HCT116 (cell line): Measurements from ENCODE around the gene FXYD6. TPM values are rescaled to one million over a fixed set of nuclear protein-coding genes. Genes with fewer than 3 reads are reported as not detected.

Source experiments
- ATAC-seq: fragments of 200-7000 bp; cut with Tn5 transposase; 2 replicates; pipeline ENCODE4 v1.9.1; 2020; ENCODE audit warnings: mild to moderate bottlenecking, moderate library complexity
- BruUV-seq: library from RNA; stranded (reverse); fragments of 400-500 nt; replicated peaks from 2 replicates; lab custom pipeline; 2021; lab: Mats Ljungman, UMichigan
- CTCF ChIA-PET: fragments of 300-600 bp; sonication (Branson Sonifier 250); formaldehyde crosslinking; loops from one replicate; lab custom pipeline; 2021; ENCODE audit warnings: antibody characterized with exemption; lab: Charles Lee
- POLR2A ChIA-PET: fragments of 300-600, 350-600 bp; sonication (Branson Sonifier 250); formaldehyde crosslinking; loops from one replicate; lab custom pipeline; 2021; ENCODE audit warnings: antibody characterized with exemption; lab: Charles Lee
- RAD21 ChIA-PET, 2 experiments: fragments of 300-600 bp; sonication (Branson Sonifier 250); formaldehyde crosslinking; loops; one replicate each; lab custom pipeline; 2023; ENCODE audit warnings: low total read pairs in 2 of 2; ENCODE audit not compliant: uncharacterized antibody in 2 of 2, unreplicated experiment in 2 of 2, low non-redundant PET in 1 of 2; lab: Charles Lee
- DNase-seq: peaks from one replicate; pipeline ENCODE4 v3.0.0-alpha.2; 2010; ENCODE audit warnings: low read depth, low spot score
- H2AFZ ChIP-seq: fragments of 200-600 bp; shearing (Covaris generic), sonication (generic); 2 replicates; pipeline ENCODE4 v1.6.1; 2017; ENCODE audit warnings: low read depth, mixed run types, mixed read lengths, antibody characterized with exemption, low read length; ENCODE audit not compliant: poor library complexity, severe bottlenecking
- H3K27ac ChIP-seq: 2 replicates; pipeline ENCODE4 v1.5.1; 2012; ENCODE audit warnings: low read depth, low read length
- H3K27me3 ChIP-seq: fragments of 200-600 bp; sonication (generic); 2 replicates; pipeline ENCODE4 v1.6.1; 2016; ENCODE audit warnings: mixed run types, low read length, mixed read lengths; ENCODE audit not compliant: insufficient read depth
- H3K36me3 ChIP-seq, 2 experiments: fragments of 200-500 bp in 1 of 2; fragments of 200-600 bp in 1 of 2; sonication (Bioruptor generic) in 1 of 2; sonication (generic) in 1 of 2; 2 replicates each; pipeline versions ENCODE4 v1.5.1 to v1.6.1; 2014 to 2016; ENCODE audit warnings: low read length in 2 of 2, inconsistent platforms in 1 of 2, mixed read lengths in 1 of 2, mixed run types in 1 of 2; ENCODE audit not compliant: insufficient read depth in 2 of 2, control insufficient read depth in 1 of 2
- H3K4me1 ChIP-seq, 2 experiments: fragments of 200-600 bp in 1 of 2; sonication (generic) in 1 of 2; 2 replicates each; pipeline versions ENCODE4 v1.5.1 to v1.6.1; 2012 to 2017; ENCODE audit warnings: low read length in 2 of 2, inconsistent platforms in 1 of 2, mild to moderate bottlenecking in 1 of 2, mixed read lengths in 1 of 2, mixed run types in 1 of 2, moderate library complexity in 1 of 2; ENCODE audit not compliant: insufficient read depth in 2 of 2, control insufficient read depth in 1 of 2
- H3K4me2 ChIP-seq: fragments of 200-600 bp; sonication (generic); 2 replicates; pipeline ENCODE4 v1.6.1; 2017; ENCODE audit warnings: mixed run types, low read length, mixed read lengths
- H3K4me3 ChIP-seq, 2 experiments: fragments of 200-600 bp in 1 of 2; sonication (generic) in 1 of 2; replicated peaks in 1 of 2; 2 replicates each; pipeline ENCODE4 v1.5.1; 2011 to 2016; ENCODE audit warnings: low read length in 2 of 2, control low read depth in 1 of 2, low read depth in 1 of 2, mild to moderate bottlenecking in 1 of 2, mixed read lengths in 1 of 2, mixed run types in 1 of 2
- H3K79me2 ChIP-seq: fragments of 200-600 bp; sonication (generic); 2 replicates; pipeline ENCODE4 v1.6.1; 2017; ENCODE audit warnings: mild to moderate bottlenecking, mixed run types, low read length, moderate library complexity, mixed read lengths; ENCODE audit not compliant: insufficient read depth
- H3K9ac ChIP-seq: fragments of 200-600 bp; sonication (generic); 2 replicates; pipeline ENCODE4 v1.6.1; 2016; ENCODE audit warnings: low read length, mixed read lengths
- H3K9me2 ChIP-seq: fragments of 200-600 bp; sonication (generic), shearing (Covaris generic); 2 replicates; pipeline ENCODE4 v1.6.1; 2017; ENCODE audit warnings: mixed run types, mild to moderate bottlenecking, moderate library complexity; ENCODE audit not compliant: insufficient read depth
- H3K9me3 ChIP-seq, 2 experiments: fragments of 200-500 bp in 1 of 2; fragments of 200-600 bp in 1 of 2; sonication (Bioruptor generic) in 1 of 2; sonication (generic) in 1 of 2; 2 replicates each; pipeline ENCODE4 v1.6.1; 2014 to 2017; ENCODE audit warnings: low read length in 2 of 2, mixed read lengths in 2 of 2, inconsistent platforms in 1 of 2, low read depth in 1 of 2, mild to moderate bottlenecking in 1 of 2, mixed run types in 1 of 2, moderate library complexity in 1 of 2; ENCODE audit not compliant: control insufficient read depth in 1 of 2, insufficient read depth in 1 of 2
- H4K20me1 ChIP-seq: fragments of 200-600 bp; sonication (generic), shearing (Covaris generic); 2 replicates; pipeline ENCODE4 v1.6.1; 2017; ENCODE audit warnings: mixed run types, mild to moderate bottlenecking, moderate library complexity; ENCODE audit not compliant: insufficient read depth
- ATF3 ChIP-seq: IDR thresholded peaks from 2 replicates; pipeline ENCODE4 v1.6.1; 2012
- ELF1 ChIP-seq: IDR thresholded peaks from 2 replicates; pipeline ENCODE4 v1.6.1; 2012; ENCODE audit warnings: low read depth, borderline replicate concordance
- FOSL1 ChIP-seq: IDR thresholded peaks from 2 replicates; pipeline ENCODE4 v1.6.1; 2012; ENCODE audit warnings: low read depth
- POLR2A ChIP-seq: IDR thresholded peaks from 2 replicates; pipeline ENCODE4 v1.7.0; 2011; ENCODE audit warnings: borderline replicate concordance; ENCODE audit not compliant: insufficient read depth, insufficient read length; ENCODE audit errors: extremely low read depth
- POLR2AphosphoS5 ChIP-seq: IDR thresholded peaks from 2 replicates; pipeline ENCODE4 v1.6.1; 2011; ENCODE audit warnings: mild to moderate bottlenecking, low read depth, low read length, moderate library complexity
- REST ChIP-seq: IDR thresholded peaks from 2 replicates; pipeline ENCODE4 v1.6.1; 2012; ENCODE audit warnings: low read depth
- SRF ChIP-seq: IDR thresholded peaks from 2 replicates; pipeline ENCODE4 v1.6.1; 2012; ENCODE audit warnings: low read depth
- YY1 ChIP-seq: IDR thresholded peaks from 2 replicates; pipeline ENCODE4 v1.6.1; 2011; ENCODE audit warnings: low read length, low read depth, moderate library complexity, mild to moderate bottlenecking; ENCODE audit not compliant: insufficient replicate concordance; ENCODE audit errors: extremely low read depth
- intact Hi-C: fragments of 100-400 bp; cut with micrococcal nuclease; formaldehyde crosslinking; loops from 2 replicates; pipeline ENCODE4 v1.10.0; 2022
- total RNA-seq: library from RNA; stranded (reverse); gene quantifications from one replicate; pipeline ENCODE4 v1.2.1, GENCODE V29; 2021; ENCODE audit not compliant: unreplicated experiment

The FXYD6 gene
- total RNA-seq, 1 experiment from 2014 or later, result 2.5 TPM

GRCh38 chr11:117838901-117839300, 37.6 kb downstream of the FXYD6 start:
- TF ChIP-seq FOSL1, result no peak
- no peak for TF ChIP-seq POLR2A
- TF ChIP-seq ELF1, result no peak
- no peak for TF ChIP-seq ATF3
- no peak for TF ChIP-seq SRF
- no peak for TF ChIP-seq YY1
- TF ChIP-seq POLR2AphosphoS5, result no peak
- no peak for TF ChIP-seq REST
- H3K4me1 ChIP-seq, result no peaks in the 10 kb centered on the region; a peak in 1 of 4 replicates
- CTCF ChIA-PET, result no interaction called here
- H3K9ac ChIP-seq, result no peak overlapping the region
- no peaks in the 10 kb centered on the region for H3K9me2 ChIP-seq
- intact Hi-C loops, result no loop called here
- no peaks in the 10 kb centered on the region for H3K79me2 ChIP-seq
- no peaks in the 10 kb centered on the region for H3K36me3 ChIP-seq
- no peaks in the 10 kb centered on the region for H4K20me1 ChIP-seq
- RAD21 ChIA-PET, result no interaction called here
- H3K27ac ChIP-seq, result no peak overlapping the region
- BruUV-seq, result no TSS peak
- H3K27me3 ChIP-seq, result peaks cover 7% of the 10 kb centered on the region; the same call in 1 of the 2 replicates
- H2AFZ ChIP-seq, result no peak overlapping the region
- no peaks in the 10 kb centered on the region for H3K9me3 ChIP-seq
- POLR2A ChIA-PET, result no interaction called here
- DNase-seq (no peak), ATAC-seq (no peak)
- H3K4me3 ChIP-seq, result no peak overlapping the region
- H3K4me2 ChIP-seq, result no peak overlapping the region
